PC-9 (cell line): ENCODE measurements around the gene TUBG1. TPM values are rescaled to one million over a fixed set of nuclear protein-coding genes. Genes with fewer than 3 reads are reported as not detected.
"Not testable (repeated sequence)": the region's sequence is repeated elsewhere in the genome, so short reads cannot be mapped to it uniquely, and the experiment has no call there.

ENCODE experiments used
- BruUV-seq: library from RNA; stranded (reverse); fragments of 400-500 nt; replicated peaks from 2 replicates; lab custom pipeline; 2021; lab: Mats Ljungman, UMichigan
- CTCF ChIA-PET: fragments of 300-600 bp; sonication (Branson Sonifier 250); formaldehyde crosslinking; loops from one replicate; lab custom pipeline; 2022; ENCODE audit warnings: antibody characterized with exemption; lab: Charles Lee
- POLR2A ChIA-PET: fragments of 300-600 bp; sonication (Branson Sonifier 250); formaldehyde crosslinking; loops from one replicate; lab custom pipeline; 2022; ENCODE audit warnings: antibody characterized with exemption; ENCODE audit not compliant: unreplicated experiment; lab: Charles Lee
- DNase-seq, 2 experiments: peaks; one replicate each; pipeline versions ENCODE4 v3.0.0 to v3.0.0-alpha.2; 2015 to 2022; ENCODE audit warnings: mixed read lengths in 1 of 2
- H2AFZ ChIP-seq: fragments of 200-600 bp; sonication (generic); 2 replicates; pipeline ENCODE4 v1.8.1; 2017; ENCODE audit warnings: antibody characterized with exemption
- H3F3A ChIP-seq: fragments of 200-600 bp; sonication (generic); 2 replicates; pipeline ENCODE4 v1.8.1; 2017; ENCODE audit warnings: antibody characterized with exemption, mild to moderate bottlenecking, low read depth; ENCODE audit not compliant: insufficient read depth
- H3K27ac ChIP-seq: fragments of 200-600 bp; sonication (generic); 2 replicates; pipeline ENCODE4 v1.6.1; 2016; ENCODE audit warnings: mixed run types
- H3K27me3 ChIP-seq: fragments of 200-600 bp; sonication (generic); 2 replicates; pipeline ENCODE4 v1.6.1; 2016; ENCODE audit warnings: low read depth, mixed run types; ENCODE audit not compliant: insufficient read depth
- H3K36me3 ChIP-seq: fragments of 200-600 bp; sonication (generic); 2 replicates; pipeline ENCODE4 v1.6.1; 2016; ENCODE audit warnings: low read depth, mixed run types
- H3K4me1 ChIP-seq: fragments of 200-600 bp; sonication (generic); replicated peaks from 2 replicates; pipeline ENCODE4 v1.6.1; 2016; ENCODE audit warnings: mixed run types; ENCODE audit not compliant: insufficient read depth
- H3K4me2 ChIP-seq: fragments of 200-600 bp; sonication (generic); 2 replicates; pipeline ENCODE4 v1.6.1; 2017; ENCODE audit warnings: mixed run types
- H3K4me3 ChIP-seq: fragments of 200-600 bp; sonication (generic); 2 replicates; pipeline ENCODE4 v1.6.1; 2016; ENCODE audit warnings: mixed run types
- H3K79me2 ChIP-seq: fragments of 200-600 bp; sonication (generic); 2 replicates; pipeline ENCODE4 v1.6.1; 2017; ENCODE audit warnings: low read depth, mixed run types
- H3K9me2 ChIP-seq: fragments of 200-600 bp; sonication (generic); 2 replicates; pipeline ENCODE4 v1.8.1; 2017; ENCODE audit warnings: mild to moderate bottlenecking; ENCODE audit not compliant: insufficient read depth
- H3K9me3 ChIP-seq: fragments of 200-600 bp; sonication (generic); 2 replicates; pipeline ENCODE4 v1.8.1; 2016; ENCODE audit warnings: low read depth; ENCODE audit not compliant: insufficient read depth
- H4K20me1 ChIP-seq: fragments of 200-600 bp; sonication (generic); 2 replicates; pipeline ENCODE4 v1.8.1; 2017; ENCODE audit not compliant: insufficient read depth
- EZH2 ChIP-seq: fragments of 200-600 bp; sonication (generic); IDR thresholded peaks from 2 replicates; pipeline ENCODE4 v1.8.0; 2017; ENCODE audit warnings: antibody characterized with exemption, low read depth
- intact Hi-C: fragments of 100-400 bp; cut with micrococcal nuclease; formaldehyde crosslinking; loops from one replicate; pipeline ENCODE4 v1.10.0; 2022; ENCODE audit not compliant: unreplicated experiment
- total RNA-seq: library from RNA; stranded (reverse); gene quantifications from 2 replicates; pipeline ENCODE4 v1.2.3, GENCODE V29; 2021
- TF ChIP-seq, protein P1 (sequence below): fragments of 200-600 bp; sonication (generic); conservative IDR thresholded peaks from 2 replicates; pipeline ENCODE4 v1.6.1; 2017; ENCODE audit warnings: mixed run types, antibody characterized with exemption, mild to moderate bottlenecking, moderate library complexity

The TUBG1 gene
- total RNA-seq, 1 experiment from 2014 or later, result 85.6 TPM

GRCh38 chr17:42603318-42603717, 6.2 kb upstream of the TUBG1 start:
- Histone ChIP-seq H3K27ac (no peak overlapping the region), H4K20me1 (peaks cover 18% of the 10 kb centered on the region), H3K4me1 (peaks cover 13% of the 10 kb centered on the region), H3K79me2 (peaks cover 71% of the 10 kb centered on the region), H3K36me3 (peaks cover 5% of the 10 kb centered on the region; the same call in 1 of the 2 replicates), H3K4me2 (no peak overlapping the region), H3F3A (peaks cover 6% of the 10 kb centered on the region; the same call in 1 of the 2 replicates), H3K9me3 (no peaks in the 10 kb centered on the region), H2AFZ (no peak overlapping the region), H3K4me3 (no peak overlapping the region), H3K9me2 (no peaks in the 10 kb centered on the region), H3K27me3 (no peaks in the 10 kb centered on the region)
- no TSS peak for BruUV-seq
- DNase-seq, result no peak
- TF ChIP-seq EZH2, result no peak
- TF ChIP-seq, protein P1, sequence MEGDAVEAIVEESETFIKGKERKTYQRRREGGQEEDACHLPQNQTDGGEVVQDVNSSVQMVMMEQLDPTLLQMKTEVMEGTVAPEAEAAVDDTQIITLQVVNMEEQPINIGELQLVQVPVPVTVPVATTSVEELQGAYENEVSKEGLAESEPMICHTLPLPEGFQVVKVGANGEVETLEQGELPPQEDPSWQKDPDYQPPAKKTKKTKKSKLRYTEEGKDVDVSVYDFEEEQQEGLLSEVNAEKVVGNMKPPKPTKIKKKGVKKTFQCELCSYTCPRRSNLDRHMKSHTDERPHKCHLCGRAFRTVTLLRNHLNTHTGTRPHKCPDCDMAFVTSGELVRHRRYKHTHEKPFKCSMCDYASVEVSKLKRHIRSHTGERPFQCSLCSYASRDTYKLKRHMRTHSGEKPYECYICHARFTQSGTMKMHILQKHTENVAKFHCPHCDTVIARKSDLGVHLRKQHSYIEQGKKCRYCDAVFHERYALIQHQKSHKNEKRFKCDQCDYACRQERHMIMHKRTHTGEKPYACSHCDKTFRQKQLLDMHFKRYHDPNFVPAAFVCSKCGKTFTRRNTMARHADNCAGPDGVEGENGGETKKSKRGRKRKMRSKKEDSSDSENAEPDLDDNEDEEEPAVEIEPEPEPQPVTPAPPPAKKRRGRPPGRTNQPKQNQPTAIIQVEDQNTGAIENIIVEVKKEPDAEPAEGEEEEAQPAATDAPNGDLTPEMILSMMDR, result no peak
- CTCF ChIA-PET, result no interaction called here
- intact Hi-C loops, result no loop called here
- POLR2A ChIA-PET, result no interaction called here

DNA sequence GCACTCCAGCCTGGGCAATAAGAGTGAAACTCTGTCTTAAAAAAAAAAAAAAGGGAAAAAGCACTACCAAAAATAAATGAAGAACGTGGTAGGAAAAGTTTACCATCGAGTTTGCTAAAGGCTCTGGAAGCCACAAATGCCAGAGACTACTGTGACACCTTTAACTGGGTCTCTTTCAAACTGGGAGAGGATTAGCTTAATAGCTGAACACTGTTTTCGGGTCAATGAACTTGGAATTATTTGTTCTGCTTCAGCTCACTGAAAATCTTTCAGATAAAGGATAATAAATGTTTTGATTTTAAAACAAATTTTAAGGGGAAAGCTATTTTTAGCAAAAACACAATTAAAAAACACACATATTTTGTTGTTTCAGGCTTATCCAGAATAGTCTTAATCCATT, 1.7 kb upstream of the TUBG1 start:
- no peaks in the 10 kb centered on the region for H3K9me2 ChIP-seq
- POLR2A ChIA-PET, result interaction anchor here (0.6 to 0.7 kb wide), 2 partner anchors 30 to 60 kb away, joined by 3 to 4 read pairs; no protein-coding TSS in a partner anchor
- H3K36me3 ChIP-seq, result peaks cover 18% of the 10 kb centered on the region; the same call in 1 of the 2 replicates
- no peaks in the 10 kb centered on the region for H3K27me3 ChIP-seq
- DNase-seq, result no peak
- CTCF ChIA-PET, result interaction anchor here (0.7 kb wide), 1 partner anchor 29 kb away, joined by 4 read pairs; no protein-coding TSS in a partner anchor
- no TSS peak for BruUV-seq
- no peaks in the 10 kb centered on the region for H3K9me3 ChIP-seq
- peaks cover 80% of the 10 kb centered on the region for H3K79me2 ChIP-seq
- H4K20me1 ChIP-seq, result peaks cover 13% of the 10 kb centered on the region; the same call in 1 of the 2 replicates
- peak overlapping the region; percentile 99; the same call in 1 of the 2 replicates for H3K4me3 ChIP-seq
- no peak overlapping the region for H3K27ac ChIP-seq
- H3F3A ChIP-seq, result peaks cover 15% of the 10 kb centered on the region
- H2AFZ ChIP-seq, result no peak overlapping the region
- TF ChIP-seq EZH2, result no peak
- TF ChIP-seq, protein P1, result no peak
- intact Hi-C loops, result no loop called here
- peaks cover 13% of the 10 kb centered on the region for H3K4me1 ChIP-seq
- peak overlapping the region; percentile 100 for H3K4me2 ChIP-seq

GRCh38 chr17:42608305-42609181, 940 bp upstream of the TUBG1 start:
- peaks cover 15% of the 10 kb centered on the region for H3F3A ChIP-seq
- H3K4me2 ChIP-seq, result peak overlapping the region; percentile 100
- CTCF ChIA-PET, result no interaction called here
- H4K20me1 ChIP-seq, result peaks cover 7% of the 10 kb centered on the region; the same call in 1 of the 2 replicates
- peak overlapping the region; percentile 92 for H2AFZ ChIP-seq
- H3K9me2 ChIP-seq, result no peaks in the 10 kb centered on the region
- H3K4me3 ChIP-seq, result peak overlapping the region; percentile 99
- peaks cover 73% of the 10 kb centered on the region for H3K79me2 ChIP-seq
- peaks cover 19% of the 10 kb centered on the region; the same call in 1 of the 2 replicates for H3K36me3 ChIP-seq
- intact Hi-C loops, result loop anchor here (1.0 kb wide), 1 partner anchor 69 kb away; no protein-coding TSS in a partner anchor
- no peak for TF ChIP-seq EZH2
- TF ChIP-seq, protein P1, result no peak
- POLR2A ChIA-PET, result interaction anchor here (0.6 to 1.2 kb wide), 4 partner anchors 10 to 70 kb away, joined by 4 to 9 read pairs (median 7); no protein-coding TSS in a partner anchor
- BruUV-seq, result TSS peak; percentile 40
- H3K4me1 ChIP-seq, result peaks cover 13% of the 10 kb centered on the region
- H3K9me3 ChIP-seq, result no peaks in the 10 kb centered on the region
- peak overlapping the region; percentile 48 for H3K27ac ChIP-seq
- no peak for DNase-seq
- H3K27me3 ChIP-seq, result no peaks in the 10 kb centered on the region

- not testable (repeated sequence) for H3K27me3 ChIP-seq, H4K20me1 ChIP-seq, H3K9me2 ChIP-seq, H3K9me3 ChIP-seq
- Histone ChIP-seq H3F3A (peaks cover 17% of the 10 kb centered on the region), H3K27ac (peak overlapping the region; percentile 10), H3K79me2 (peaks cover 59% of the 10 kb centered on the region), H2AFZ (peak overlapping the region; percentile 97), H3K4me3 (peak overlapping the region; percentile 99), H3K4me2 (peak overlapping the region; percentile 75), H3K4me1 (peaks cover 13% of the 10 kb centered on the region), H3K36me3 (peaks cover 19% of the 10 kb centered on the region; the same call in 1 of the 2 replicates)
- TSS peak; percentile 51 for BruUV-seq
- DNase-seq, result peak; percentile 51 to 61
- intact Hi-C loops, result loop anchor here (1.0 kb wide), 1 partner anchor 67 kb away; no protein-coding TSS in a partner anchor
- ChIA-PET CTCF (interaction anchor here (0.5 to 1.0 kb wide), 2 partner anchors 10 to 68 kb away, joined by 3 to 4 read pairs; no protein-coding TSS in a partner anchor), POLR2A (interaction anchor here (0.6 to 1.0 kb wide), 3 partner anchors 9 to 557 kb away, joined by 3 to 9 read pairs (median 4); no protein-coding TSS in a partner anchor)
Measured at GRCh38 chr17:42609814-42610801, 625 bp downstream of the TUBG1 start.
